GM21381 (cell line): ENCODE data around the gene IGFBPL1.
A peak's percentile ranks its signal among the peaks of the same experiment; 100 is the strongest.

ENCODE experiments used
- ATAC-seq: cut with Tn5 transposase; IDR thresholded peaks from one replicate; pipeline ENCODE4 v1.9.1; 2021; ENCODE audit warnings: mild to moderate bottlenecking, moderate library complexity; ENCODE audit not compliant: unreplicated experiment

The IGFBPL1 gene

GRCh38 chr9:38432922-38433510 lies 8.8 kb upstream of the IGFBPL1 start:
- no peak for ATAC-seq

DNA sequence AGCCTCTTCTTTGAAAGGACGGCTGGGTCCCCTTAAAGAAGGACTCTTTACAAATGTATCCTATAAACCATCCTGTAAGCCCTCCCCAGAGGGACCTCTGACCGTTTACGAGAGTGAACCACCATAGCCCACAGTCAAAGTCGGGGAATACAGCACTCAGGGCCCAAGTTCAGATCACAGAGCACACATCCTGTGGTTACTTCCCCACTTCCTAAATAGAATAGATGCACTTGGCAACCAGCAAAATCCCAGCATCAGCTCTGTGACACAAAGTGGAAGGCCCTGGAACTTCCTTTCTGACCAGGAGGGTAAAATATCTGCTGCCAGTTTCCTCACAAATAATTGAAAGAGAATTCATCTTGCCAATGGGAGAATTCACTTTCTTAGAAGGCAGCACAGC lies 6.9 kb upstream of the IGFBPL1 start:
- ATAC-seq = no peak

- ATAC-seq = no peak
Observed at GRCh38 chr9:38428062-38428461, 3.8 kb upstream of the IGFBPL1 start.

- no peak for ATAC-seq
Observed at GRCh38 chr9:38424918-38425317, 664 bp upstream of the IGFBPL1 start.

GRCh38 chr9:38423273-38423972 lies 831 bp downstream of the IGFBPL1 start:
- no peak for ATAC-seq

GRCh38 chr9:38422555-38423260 lies 1.5 kb downstream of the IGFBPL1 start:
- no peak for ATAC-seq

GRCh38 chr9:38421498-38422211 lies 2.6 kb downstream of the IGFBPL1 start:
- no peak for ATAC-seq

DNA sequence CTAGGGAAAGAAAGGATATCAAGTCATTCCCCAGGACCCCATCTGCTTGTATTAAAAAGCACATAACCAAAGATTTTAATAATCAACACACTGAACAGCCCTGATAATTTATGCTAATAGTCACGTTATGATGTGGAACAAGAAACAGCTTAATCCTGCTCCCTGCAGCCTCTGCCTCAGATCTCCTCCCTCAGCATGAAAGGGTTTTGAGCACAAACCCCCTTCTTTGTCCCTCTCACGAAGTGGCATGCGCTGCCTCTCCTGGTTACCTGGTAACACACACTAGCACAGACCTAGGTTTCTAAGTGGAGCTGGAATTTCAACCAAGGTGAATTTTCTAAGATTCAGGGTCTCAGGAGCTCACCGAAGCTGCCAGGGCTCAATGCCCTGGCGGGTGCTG lies 5.1 kb downstream of the IGFBPL1 start:
- ATAC-seq = no peak

GRCh38 chr9:38418366-38418765 lies 5.9 kb downstream of the IGFBPL1 start:
- no peak for ATAC-seq

- peak; percentile 64 for ATAC-seq
Observed at GRCh38 chr9:38417003-38417945, 7.0 kb downstream of the IGFBPL1 start.

- ATAC-seq = no peak
Observed at GRCh38 chr9:38416461-38416860, 7.8 kb downstream of the IGFBPL1 start.

DNA sequence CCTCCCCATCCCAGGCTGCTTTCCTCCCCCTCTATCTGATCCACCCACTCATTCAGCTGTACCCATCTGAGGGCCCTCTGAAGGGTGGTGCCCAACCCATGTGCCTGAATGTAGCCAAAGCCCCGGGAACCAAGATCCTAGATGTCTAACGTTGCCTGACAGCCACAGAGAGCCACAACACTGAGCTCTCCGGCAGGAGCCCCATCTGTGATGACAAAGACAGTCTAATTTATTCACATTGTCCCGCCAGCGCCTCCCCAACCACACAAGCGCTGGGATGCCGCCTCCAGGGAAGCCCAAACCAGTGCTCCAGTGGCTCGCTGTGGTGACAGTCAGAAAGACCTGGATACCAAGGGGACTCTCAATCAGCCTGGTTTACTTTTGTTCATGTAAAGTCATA lies 8.4 kb downstream of the IGFBPL1 start:
- ATAC-seq = no peak

DNA sequence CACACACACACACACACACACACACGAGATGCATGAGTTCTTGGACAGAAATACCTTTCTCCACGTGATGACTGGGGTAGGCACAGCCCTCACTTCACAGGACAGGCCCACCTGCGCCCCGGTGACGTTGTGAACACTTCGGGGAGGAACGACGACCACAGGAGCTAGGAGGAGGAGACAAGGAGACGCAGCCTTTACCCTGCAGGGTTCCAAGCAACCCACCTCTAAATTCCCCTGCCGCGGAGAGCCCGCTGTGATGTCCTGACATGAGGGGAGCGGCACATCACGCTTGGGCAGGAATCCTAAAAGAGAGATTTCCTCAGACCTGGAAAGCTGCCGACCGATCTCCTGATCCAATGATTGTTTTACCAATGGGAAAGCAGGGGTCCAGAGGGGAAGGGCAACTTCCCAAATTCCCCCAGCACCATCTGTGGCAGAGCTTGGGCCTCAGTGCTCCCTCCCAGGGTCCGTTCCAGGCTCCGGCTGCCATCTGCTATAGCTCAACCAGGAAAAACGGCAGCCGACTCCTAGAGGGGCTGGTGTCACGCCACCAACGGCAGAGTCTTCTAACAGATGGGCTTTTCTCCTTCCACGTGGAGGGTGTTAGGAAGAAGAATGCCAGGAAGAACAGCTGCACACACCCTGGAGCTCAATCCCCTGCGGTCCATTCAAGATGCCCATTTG lies 10.1 kb downstream of the IGFBPL1 start:
- no peak for ATAC-seq

DNA sequence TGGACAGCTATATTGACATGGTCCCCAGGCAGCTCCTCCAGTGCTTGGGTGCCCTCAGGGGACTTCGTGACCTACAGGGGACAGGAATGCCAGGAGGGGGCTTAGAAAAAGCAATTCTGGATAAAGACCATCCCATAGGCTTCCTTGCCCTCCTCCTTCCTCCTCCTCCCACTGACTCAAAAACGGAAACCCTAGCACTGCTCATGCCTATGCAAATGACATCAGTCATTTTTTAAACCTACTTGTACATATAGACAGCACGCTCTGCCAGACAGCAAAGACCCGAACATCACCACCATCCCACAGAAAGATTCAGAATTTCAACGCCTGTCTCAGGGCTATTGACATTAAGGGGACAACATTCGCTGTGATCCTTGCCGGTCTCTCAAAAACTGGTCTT lies 11.0 kb downstream of the IGFBPL1 start:
- no peak for ATAC-seq

DNA sequence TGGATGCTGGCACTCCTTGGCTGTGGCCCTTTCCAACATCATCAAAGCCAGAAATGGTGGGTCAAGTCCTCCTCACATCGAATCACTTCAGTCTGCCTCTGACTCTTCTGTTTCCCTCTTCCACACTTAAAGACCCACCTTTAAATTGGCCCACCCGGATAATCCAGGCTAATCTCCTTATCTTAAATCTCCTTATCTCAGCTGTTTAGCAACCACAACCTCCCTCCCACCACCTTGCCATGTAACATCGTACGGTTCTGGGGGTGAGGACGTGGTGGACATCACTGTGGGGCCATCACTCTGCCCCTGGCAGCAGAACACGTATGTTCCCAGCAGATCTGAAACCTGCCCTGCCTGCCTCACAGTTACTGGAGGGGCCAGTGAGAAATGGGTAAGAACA lies 11.5 kb downstream of the IGFBPL1 start:
- no peak for ATAC-seq

DNA sequence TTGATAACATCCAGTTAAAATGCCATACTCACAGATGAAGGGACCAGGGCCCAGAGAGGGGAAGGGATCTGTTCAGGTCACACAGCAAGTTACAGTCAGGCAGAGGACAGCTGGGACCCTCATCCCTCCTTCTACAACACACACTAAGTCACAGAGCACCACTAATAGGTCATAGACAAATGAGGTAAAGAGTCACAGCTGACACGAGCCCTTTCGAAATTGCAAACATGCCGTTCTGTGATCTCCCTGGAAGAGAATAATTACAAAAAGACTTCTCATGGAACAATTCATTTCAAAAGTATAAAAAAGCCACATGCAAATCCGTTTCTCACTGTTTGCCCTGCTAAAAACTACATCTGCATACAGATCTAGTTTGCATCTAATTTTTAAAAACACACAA lies 15.5 kb downstream of the IGFBPL1 start:
- ATAC-seq = no peak

DNA sequence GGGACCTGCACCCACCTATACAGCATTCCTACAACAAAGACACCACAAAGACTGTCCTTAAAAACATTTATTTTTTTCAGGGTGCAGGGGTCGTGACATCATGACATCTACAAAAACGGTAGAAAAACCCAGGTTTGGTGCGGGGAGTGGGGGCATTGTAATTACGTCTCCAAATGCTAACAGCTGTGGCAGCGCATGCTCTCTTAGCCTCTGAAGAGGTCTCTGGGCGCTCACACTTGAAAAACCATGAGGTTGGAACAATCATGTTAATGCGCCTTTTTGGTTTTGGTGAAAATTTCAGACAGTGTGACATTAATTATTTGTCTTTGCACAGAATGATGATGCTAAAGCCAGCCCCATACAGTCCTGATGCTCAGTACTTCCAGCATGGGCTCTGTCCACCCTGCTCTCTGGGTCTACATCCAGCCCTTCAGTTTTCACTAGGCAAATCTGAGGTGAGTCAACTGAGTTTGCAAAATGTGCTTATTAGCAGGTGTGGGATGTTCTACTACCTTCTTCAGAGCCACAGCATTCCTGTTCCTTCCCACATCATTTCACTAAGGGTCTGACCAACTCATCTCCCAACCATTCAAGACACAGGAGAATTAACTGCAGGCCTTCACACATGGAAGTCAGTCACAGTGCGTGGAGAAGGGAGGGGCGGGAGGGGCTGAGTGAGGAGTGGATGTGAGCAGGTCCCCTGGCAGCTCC lies 17.6 kb downstream of the IGFBPL1 start:
- no peak for ATAC-seq

DNA sequence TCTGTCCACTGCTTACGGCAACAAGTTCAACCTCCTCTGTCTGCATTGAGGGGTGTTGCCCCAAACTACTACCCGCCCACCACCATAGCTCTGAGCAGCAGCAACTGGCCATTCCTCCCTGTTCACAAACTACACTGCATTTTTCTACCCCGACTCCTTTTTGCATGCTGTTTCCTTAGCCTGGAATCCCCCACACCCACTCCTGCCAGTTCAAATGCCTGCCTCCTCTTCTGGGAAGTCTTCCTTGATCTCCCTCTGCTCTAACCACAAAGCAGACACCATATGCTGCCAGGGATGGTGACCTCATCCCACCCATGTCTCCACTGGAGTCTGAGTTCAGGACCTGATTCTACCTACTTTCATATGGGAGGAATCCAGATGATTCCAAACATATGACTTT lies 18.5 kb downstream of the IGFBPL1 start:
- no peak for ATAC-seq

GRCh38 chr9:38404314-38404713 lies 19.9 kb downstream of the IGFBPL1 start:
- no peak for ATAC-seq
